ENCODE measurements around the gene REPIN1. TPM values are rescaled to one million over a fixed set of nuclear protein-coding genes. Genes with fewer than 3 reads are reported as not detected.

REPIN1 gene
- total RNA-seq, 1 experiment from 2014 or later = 113 TPM

DNA sequence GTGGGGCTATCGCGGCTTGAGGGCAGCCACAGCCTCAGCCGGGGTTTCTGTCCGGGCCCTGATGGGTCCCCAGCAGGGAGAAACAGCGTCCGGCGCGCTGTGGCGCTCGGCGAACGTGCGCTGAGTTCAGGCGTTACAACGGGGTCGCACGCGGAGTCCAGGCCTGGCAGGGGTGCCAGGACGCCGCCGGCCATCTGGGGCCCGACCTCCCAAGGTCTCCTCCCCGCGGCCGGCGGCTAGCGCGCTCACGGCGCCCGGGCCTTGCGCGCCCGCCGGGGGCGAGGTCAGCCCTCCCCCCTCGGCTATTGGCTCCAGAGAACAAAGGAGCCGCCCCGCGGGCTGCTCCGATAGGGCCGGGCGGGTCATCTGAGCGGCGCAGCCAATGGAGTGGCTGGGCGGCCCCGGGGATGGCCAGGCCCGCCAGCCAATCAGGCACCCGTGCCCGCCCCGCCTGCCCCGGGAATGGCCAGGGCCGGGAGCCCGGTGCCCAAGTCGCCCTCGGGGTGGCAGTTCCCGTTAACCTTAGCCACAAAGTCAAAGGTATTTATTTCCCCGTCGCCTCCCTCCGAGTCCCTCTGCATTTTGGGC, 10.3 kb downstream of the REPIN1 start, which contains the start of gene ZNF775:
ZNF775 (plus strand) TSS at position 478 of the 588 bp plus-strand sequence. CDS start 9,141 bp downstream, outside the sequence.
- peak; percentile 96 for DNase-seq (ENCODE audit: low spot score)
- POLR2A ChIA-PET (ENCODE audit: low non-redundant PET) = no interaction called here
- no peak for TF ChIP-seq EZH2 (IDR thresholded peaks at IDR 0.05; ENCODE audit: borderline replicate concordance, low read depth, low read length, poor library complexity, severe bottlenecking)
- TF ChIP-seq, protein P1, sequence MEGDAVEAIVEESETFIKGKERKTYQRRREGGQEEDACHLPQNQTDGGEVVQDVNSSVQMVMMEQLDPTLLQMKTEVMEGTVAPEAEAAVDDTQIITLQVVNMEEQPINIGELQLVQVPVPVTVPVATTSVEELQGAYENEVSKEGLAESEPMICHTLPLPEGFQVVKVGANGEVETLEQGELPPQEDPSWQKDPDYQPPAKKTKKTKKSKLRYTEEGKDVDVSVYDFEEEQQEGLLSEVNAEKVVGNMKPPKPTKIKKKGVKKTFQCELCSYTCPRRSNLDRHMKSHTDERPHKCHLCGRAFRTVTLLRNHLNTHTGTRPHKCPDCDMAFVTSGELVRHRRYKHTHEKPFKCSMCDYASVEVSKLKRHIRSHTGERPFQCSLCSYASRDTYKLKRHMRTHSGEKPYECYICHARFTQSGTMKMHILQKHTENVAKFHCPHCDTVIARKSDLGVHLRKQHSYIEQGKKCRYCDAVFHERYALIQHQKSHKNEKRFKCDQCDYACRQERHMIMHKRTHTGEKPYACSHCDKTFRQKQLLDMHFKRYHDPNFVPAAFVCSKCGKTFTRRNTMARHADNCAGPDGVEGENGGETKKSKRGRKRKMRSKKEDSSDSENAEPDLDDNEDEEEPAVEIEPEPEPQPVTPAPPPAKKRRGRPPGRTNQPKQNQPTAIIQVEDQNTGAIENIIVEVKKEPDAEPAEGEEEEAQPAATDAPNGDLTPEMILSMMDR (conservative IDR thresholded peaks at IDR 0.05; ENCODE audit: low read depth, low read length) = no peak
- Histone ChIP-seq H3K4me1 (ENCODE audit: insufficient read depth, low read length, poor library complexity, severe bottlenecking) (peaks cover 25% of the 10 kb centered on the region), H3K4me3 (ENCODE audit: low read depth, low read length, poor library complexity, severe bottlenecking) (peak within 1 kb of the TSS; percentile 83), H3K9me3 (ENCODE audit: low read depth, low read length, poor library complexity, severe bottlenecking) (no peaks in the 10 kb centered on the region), H3K36me3 (ENCODE audit: insufficient read depth, low read length, poor library complexity, severe bottlenecking) (peaks cover 13% of the 10 kb centered on the region), H3K27me3 (replicated peaks; ENCODE audit: insufficient read depth, low read depth, low read length, poor library complexity) (no peaks in the 10 kb centered on the region), H3K27ac (ENCODE audit: low read depth, low read length, poor library complexity, severe bottlenecking) (peak within 1 kb of the TSS; percentile 90)
- intact Hi-C loops (cut with micrococcal nuclease; ENCODE audit: unreplicated experiment) = no loop called here
- CTCF ChIA-PET = no interaction called here
- no TSS peak for BruUV-seq (replicated peaks)

DNA sequence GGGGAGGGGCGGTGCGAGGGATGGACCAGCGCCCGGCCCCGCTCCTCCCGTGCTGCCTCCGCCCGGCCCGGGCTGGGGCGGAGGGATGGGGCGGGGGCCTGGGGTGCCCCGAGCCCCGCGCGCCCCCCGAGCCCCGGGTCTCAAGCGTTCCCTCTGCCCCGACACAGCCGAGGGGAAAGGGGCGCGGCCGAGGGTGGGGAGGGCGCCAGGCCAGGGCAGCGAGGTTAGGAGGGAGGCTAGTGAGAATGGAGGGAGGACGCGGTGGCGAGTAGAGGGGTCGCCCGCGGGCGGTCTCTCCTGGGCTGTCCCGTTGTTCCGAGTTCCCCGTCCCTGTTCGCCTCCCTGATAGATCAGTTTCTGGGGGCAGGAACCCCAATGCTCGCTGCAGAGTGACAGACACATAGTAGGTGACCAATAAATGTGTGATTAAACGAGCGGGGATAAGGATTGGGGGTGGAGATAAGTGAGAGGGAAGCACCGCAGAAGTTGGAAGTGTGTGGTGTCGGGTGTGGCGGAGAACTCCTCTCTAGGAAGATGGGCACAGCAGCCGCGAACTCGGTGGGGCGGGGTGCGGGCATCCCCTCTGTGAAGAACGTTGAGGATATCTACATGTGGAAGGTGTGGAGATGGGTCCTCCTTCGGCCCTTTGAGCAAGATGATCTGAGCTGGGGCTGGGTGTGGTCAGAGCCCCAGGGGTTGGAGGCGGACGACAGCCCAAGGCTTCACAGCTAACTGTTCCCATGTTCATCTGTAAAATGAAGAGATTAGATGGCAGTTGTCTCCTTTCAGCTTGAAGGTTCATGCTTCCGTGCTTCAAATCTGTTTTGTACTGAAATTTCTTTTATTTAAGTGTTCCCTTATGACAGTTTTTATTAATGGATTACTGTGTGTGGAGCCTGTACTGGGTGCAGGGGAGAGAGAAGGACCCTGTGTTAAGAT, 11.1 kb downstream of the REPIN1 start:
- Histone ChIP-seq H3K27ac (ENCODE audit: low read depth, low read length, poor library complexity, severe bottlenecking) (peak overlapping the region; percentile 90), H3K4me1 (ENCODE audit: insufficient read depth, low read length, poor library complexity, severe bottlenecking) (peaks cover 27% of the 10 kb centered on the region), H3K36me3 (ENCODE audit: insufficient read depth, low read length, poor library complexity, severe bottlenecking) (peaks cover 6% of the 10 kb centered on the region), H3K9me3 (ENCODE audit: low read depth, low read length, poor library complexity, severe bottlenecking) (no peaks in the 10 kb centered on the region), H3K4me3 (ENCODE audit: low read depth, low read length, poor library complexity, severe bottlenecking) (peak overlapping the region; percentile 83), H3K27me3 (replicated peaks; ENCODE audit: insufficient read depth, low read depth, low read length, poor library complexity) (no peaks in the 10 kb centered on the region)
- CTCF ChIA-PET = no interaction called here
- no peak for DNase-seq (ENCODE audit: low spot score)
- TF ChIP-seq, protein P1 (conservative IDR thresholded peaks at IDR 0.05; ENCODE audit: low read depth, low read length) = no peak
- TF ChIP-seq EZH2 (IDR thresholded peaks at IDR 0.05; ENCODE audit: borderline replicate concordance, low read depth, low read length, poor library complexity, severe bottlenecking) = no peak
- BruUV-seq (replicated peaks) = TSS peak; percentile 65
- POLR2A ChIA-PET (ENCODE audit: low non-redundant PET) = no interaction called here
- intact Hi-C loops (cut with micrococcal nuclease; ENCODE audit: unreplicated experiment) = no loop called here

DNA sequence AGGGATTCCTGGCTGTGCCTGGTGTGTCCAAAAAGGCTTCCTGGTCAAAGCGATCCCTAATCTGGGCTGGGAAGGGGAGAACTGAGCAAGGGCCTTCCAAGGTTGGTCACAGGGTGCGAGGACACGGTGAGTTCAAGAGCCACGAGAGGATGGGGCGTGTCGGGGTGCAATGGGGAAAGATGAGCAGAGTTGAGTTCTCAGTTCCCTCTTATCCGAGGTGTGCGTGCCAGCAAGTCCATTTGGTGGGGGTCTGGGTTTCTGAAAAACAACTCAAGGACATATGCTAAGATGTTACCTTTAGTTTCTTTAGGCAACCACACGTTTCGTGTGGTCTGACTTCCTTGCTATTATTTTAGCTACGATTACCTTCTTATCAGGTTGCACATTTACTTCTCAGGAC, 11.8 kb downstream of the REPIN1 start:
- Histone ChIP-seq H3K36me3 (ENCODE audit: insufficient read depth, low read length, poor library complexity, severe bottlenecking) (peaks cover 6% of the 10 kb centered on the region), H3K9me3 (ENCODE audit: low read depth, low read length, poor library complexity, severe bottlenecking) (no peaks in the 10 kb centered on the region), H3K27me3 (replicated peaks; ENCODE audit: insufficient read depth, low read depth, low read length, poor library complexity) (no peaks in the 10 kb centered on the region), H3K4me3 (ENCODE audit: low read depth, low read length, poor library complexity, severe bottlenecking) (peak overlapping the region; percentile 83), H3K27ac (ENCODE audit: low read depth, low read length, poor library complexity, severe bottlenecking) (no peak overlapping the region), H3K4me1 (ENCODE audit: insufficient read depth, low read length, poor library complexity, severe bottlenecking) (peaks cover 27% of the 10 kb centered on the region)
- POLR2A ChIA-PET (ENCODE audit: low non-redundant PET) = no interaction called here
- BruUV-seq (replicated peaks) = no TSS peak
- TF ChIP-seq, protein P1 (conservative IDR thresholded peaks at IDR 0.05; ENCODE audit: low read depth, low read length) = no peak
- no peak for TF ChIP-seq EZH2 (IDR thresholded peaks at IDR 0.05; ENCODE audit: borderline replicate concordance, low read depth, low read length, poor library complexity, severe bottlenecking)
- DNase-seq (ENCODE audit: low spot score) = no peak
- intact Hi-C loops (cut with micrococcal nuclease; ENCODE audit: unreplicated experiment) = no loop called here
- CTCF ChIA-PET = no interaction called here

All from A673 (cell line).